ENCODE data around the gene PLEKHH1.

- TF ChIP-seq EZH2phosphoT487 (IDR thresholded peaks at IDR 0.05; ENCODE audit: borderline replicate concordance, low read length): no peak
- TF ChIP-seq, protein P1, sequence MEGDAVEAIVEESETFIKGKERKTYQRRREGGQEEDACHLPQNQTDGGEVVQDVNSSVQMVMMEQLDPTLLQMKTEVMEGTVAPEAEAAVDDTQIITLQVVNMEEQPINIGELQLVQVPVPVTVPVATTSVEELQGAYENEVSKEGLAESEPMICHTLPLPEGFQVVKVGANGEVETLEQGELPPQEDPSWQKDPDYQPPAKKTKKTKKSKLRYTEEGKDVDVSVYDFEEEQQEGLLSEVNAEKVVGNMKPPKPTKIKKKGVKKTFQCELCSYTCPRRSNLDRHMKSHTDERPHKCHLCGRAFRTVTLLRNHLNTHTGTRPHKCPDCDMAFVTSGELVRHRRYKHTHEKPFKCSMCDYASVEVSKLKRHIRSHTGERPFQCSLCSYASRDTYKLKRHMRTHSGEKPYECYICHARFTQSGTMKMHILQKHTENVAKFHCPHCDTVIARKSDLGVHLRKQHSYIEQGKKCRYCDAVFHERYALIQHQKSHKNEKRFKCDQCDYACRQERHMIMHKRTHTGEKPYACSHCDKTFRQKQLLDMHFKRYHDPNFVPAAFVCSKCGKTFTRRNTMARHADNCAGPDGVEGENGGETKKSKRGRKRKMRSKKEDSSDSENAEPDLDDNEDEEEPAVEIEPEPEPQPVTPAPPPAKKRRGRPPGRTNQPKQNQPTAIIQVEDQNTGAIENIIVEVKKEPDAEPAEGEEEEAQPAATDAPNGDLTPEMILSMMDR (IDR thresholded peaks at IDR 0.05; ENCODE audit: low read depth, low read length, poor library complexity, severe bottlenecking): peak; percentile 70
These were observed 85.5 kb downstream of the PLEKHH1 start for GRCh38 chr14:67618617-67619063.

Measured in DOHH2 (cell line).